Renal cortex interstitium (tissue), 11 donors: ENCODE results near the gene MRPS9. TPM values are rescaled to one million over a fixed set of nuclear protein-coding genes. Genes with fewer than 3 reads are reported as not detected.

Experiments
- DNase-seq, 11 donors: peaks; one replicate each; pipeline ENCODE4 v3.0.0-alpha.2; 2013; ENCODE audit warnings: low read depth in 9 of 11, low spot score in 4 of 11; ENCODE audit errors: extremely low read depth in 1 of 11
- polyA plus RNA-seq, 3 donors: library from polyadenylated mRNA; unstranded; fragments of 120-200 nt; gene quantifications; one replicate each; pipeline ENCODE4 v1.2.1, GENCODE V29; 2013; ENCODE audit not compliant: insufficient read length in 3 of 3

MRPS9 gene
- polyA plus RNA-seq, 3 donors = 50.8 to 56.6 (median 51.0) TPM

GRCh38 chr2:105104208-105104731 lies 66.4 kb downstream of the MRPS9 start:
- no peak for DNase-seq

- no peak for DNase-seq
Measured at GRCh38 chr2:105110295-105110829, 72.5 kb downstream of the MRPS9 start.

GRCh38 chr2:105111365-105112150 lies 73.7 kb downstream of the MRPS9 start:
- no peak for DNase-seq

- DNase-seq = no peak
Measured at GRCh38 chr2:105112345-105112744, 74.5 kb downstream of the MRPS9 start.

- no peak for DNase-seq
Measured at GRCh38 chr2:105113616-105114291, 75.9 kb downstream of the MRPS9 start.

- DNase-seq = peak in 7 of 11 donors; percentile 23 to 40 (median 34)
Measured at GRCh38 chr2:105114551-105114950, 76.7 kb downstream of the MRPS9 start.

GRCh38 chr2:105116348-105116747 lies 78.5 kb downstream of the MRPS9 start:
- no peak for DNase-seq

DNA sequence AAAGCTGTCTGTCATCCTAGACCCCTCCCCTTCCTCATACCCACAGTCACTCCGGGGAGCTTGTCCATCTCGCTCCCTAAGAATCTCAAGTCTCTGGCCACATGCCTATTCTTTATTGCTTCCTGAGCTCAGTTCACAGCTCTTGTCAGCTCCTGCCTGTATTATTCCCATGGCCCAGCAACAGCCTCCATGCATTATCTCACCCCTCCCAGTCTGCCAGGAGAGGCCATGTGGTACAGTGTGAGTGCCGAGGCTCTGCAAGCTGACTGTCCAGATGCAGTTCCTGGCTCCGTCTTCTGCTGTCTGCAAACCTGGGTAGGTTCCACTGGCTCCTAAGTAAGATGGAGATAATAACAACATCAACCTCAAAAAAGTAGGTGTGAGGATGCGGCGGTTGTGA lies 79.7 kb downstream of the MRPS9 start:
- no peak for DNase-seq

GRCh38 chr2:105118960-105119359 lies 81.1 kb downstream of the MRPS9 start:
- DNase-seq = no peak

DNA sequence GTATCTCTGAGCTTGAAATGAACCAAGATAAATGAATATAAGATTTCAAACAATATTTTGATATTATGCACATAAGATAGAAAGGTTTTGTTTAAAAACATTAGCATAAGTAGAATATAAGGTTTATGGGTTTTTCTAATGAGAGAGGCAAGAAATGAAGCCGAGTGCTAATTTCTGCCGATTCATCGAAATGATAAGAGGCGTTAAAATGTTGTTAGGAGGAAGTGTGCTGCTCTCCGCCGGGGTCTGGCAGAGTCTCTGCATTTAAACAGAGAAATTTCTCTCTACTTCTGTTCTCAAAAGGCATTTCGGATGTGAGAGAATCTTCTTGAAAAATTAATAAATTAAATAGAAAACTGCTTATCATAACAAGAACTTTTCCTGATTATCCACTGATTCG lies 83.6 kb downstream of the MRPS9 start:
- no peak for DNase-seq

- DNase-seq = no peak
Measured at GRCh38 chr2:105125428-105125827, 87.6 kb downstream of the MRPS9 start.

GRCh38 chr2:105125920-105126319 lies 88.1 kb downstream of the MRPS9 start:
- DNase-seq = no peak

DNA sequence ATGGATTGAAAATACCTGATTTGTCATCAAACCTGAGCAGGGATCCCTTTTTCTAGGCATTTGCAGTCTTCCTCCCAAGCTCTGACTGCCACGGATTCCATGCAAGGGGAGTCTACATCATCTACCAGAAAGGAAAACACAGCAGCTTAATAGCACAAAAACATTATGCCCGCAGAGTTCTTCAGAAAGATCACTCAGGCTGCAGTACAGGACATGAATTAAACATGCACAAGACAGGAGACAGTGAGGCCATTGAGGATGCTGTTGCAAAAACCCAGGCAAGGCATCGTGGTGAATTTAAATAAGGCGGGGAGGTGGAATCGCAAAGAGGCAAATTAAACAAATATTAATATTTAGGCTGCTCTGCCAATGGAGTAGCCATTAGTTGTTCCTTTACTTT lies 88.5 kb downstream of the MRPS9 start:
- no peak for DNase-seq

- no peak for DNase-seq
Measured at GRCh38 chr2:105127289-105127915, 89.5 kb downstream of the MRPS9 start.

DNA sequence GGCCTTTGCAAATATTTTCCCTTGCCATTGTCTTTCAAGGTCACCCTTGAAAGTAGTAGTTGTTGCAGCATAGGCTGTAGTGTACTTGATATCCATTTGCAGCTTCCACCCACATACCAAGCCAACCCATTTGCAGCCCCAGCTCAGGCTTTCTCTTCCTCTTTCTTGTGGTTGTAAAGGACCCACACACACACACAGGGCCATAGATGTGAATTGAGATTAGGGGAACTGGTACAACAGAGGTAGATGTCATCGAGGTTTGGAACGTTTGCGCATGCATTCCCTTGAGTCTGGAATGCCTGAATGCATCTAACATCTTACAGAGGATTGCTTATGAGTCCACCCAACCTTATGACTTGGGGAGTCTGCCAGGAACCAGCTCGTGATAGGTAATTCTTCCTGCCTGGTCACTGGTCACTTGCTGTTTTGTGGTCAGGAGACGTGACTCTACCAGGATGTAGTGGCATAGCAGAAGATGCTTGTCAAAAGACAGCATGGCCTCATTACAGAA lies 91.9 kb downstream of the MRPS9 start:
- no peak for DNase-seq

GRCh38 chr2:105130546-105130945 lies 92.7 kb downstream of the MRPS9 start:
- no peak for DNase-seq

- no peak for DNase-seq
Measured at GRCh38 chr2:105134081-105134480, 96.2 kb downstream of the MRPS9 start.

GRCh38 chr2:105135436-105135835 lies 97.6 kb downstream of the MRPS9 start:
- DNase-seq = no peak

DNA sequence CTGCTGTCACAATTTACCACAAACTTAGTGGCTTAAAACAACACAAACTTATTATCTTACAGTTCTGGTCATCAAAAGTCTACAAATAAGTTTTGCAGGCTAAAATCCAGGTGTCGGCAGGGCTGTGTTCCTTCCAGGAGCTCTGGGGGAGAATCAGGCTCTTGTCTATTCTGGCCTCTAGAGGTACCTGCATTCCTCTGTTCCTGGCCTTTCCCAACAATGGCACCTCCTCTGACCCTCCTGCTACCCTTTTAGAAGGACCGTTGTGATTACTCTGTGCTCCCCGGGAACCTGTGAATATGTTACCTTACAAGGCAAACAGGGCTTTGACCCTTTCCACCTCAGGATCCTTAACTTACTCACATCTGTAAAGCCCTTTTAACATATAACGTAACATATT lies 98.5 kb downstream of the MRPS9 start:
- DNase-seq = no peak

- DNase-seq = no peak
Measured at GRCh38 chr2:105138643-105139042, 100.8 kb downstream of the MRPS9 start.
